A673 (cell line): Measurements from ENCODE around the gene HIP1R. TPM values are rescaled to one million over a fixed set of nuclear protein-coding genes. Genes with fewer than 3 reads are reported as not detected.

Experiments used
- BruUV-seq: library from RNA; stranded (reverse); fragments of 400-500 nt; replicated peaks from 2 replicates; lab custom pipeline; 2021; lab: Mats Ljungman, UMichigan
- CTCF ChIA-PET: fragments of 300-600 bp; sonication (Branson Sonifier 250); formaldehyde crosslinking; loops from one replicate; lab custom pipeline; 2022; ENCODE audit warnings: antibody characterized with exemption; lab: Charles Lee
- POLR2A ChIA-PET: fragments of 300-600 bp; sonication (Branson Sonifier 250); formaldehyde crosslinking; loops from one replicate; lab custom pipeline; 2022; ENCODE audit warnings: antibody characterized with exemption; ENCODE audit not compliant: low non-redundant PET; lab: Charles Lee
- DNase-seq: peaks from one replicate; pipeline ENCODE4 v3.0.0-alpha.2; 2015; ENCODE audit warnings: low spot score
- H3K27ac ChIP-seq: fragments of 200-600 bp; sonication (generic); 2 replicates; pipeline ENCODE4 v1.5.1; 2016; ENCODE audit warnings: mixed run types, low read depth, mild to moderate bottlenecking, mixed read lengths, antibody characterized with exemption, low read length; ENCODE audit not compliant: poor library complexity, severe bottlenecking
- H3K27me3 ChIP-seq: fragments of 200-600 bp; sonication (generic); replicated peaks from 2 replicates; pipeline ENCODE4 v1.6.1; 2017; ENCODE audit warnings: mixed run types, low read depth, mild to moderate bottlenecking, mixed read lengths, antibody characterized with exemption, low read length; ENCODE audit not compliant: insufficient read depth, poor library complexity
- H3K36me3 ChIP-seq: fragments of 200-600 bp; sonication (generic); 2 replicates; pipeline ENCODE4 v1.6.1; 2016; ENCODE audit warnings: mixed run types, mild to moderate bottlenecking, mixed read lengths, antibody characterized with exemption, low read length; ENCODE audit not compliant: insufficient read depth, poor library complexity, severe bottlenecking
- H3K4me1 ChIP-seq: fragments of 200-600 bp; sonication (generic); 2 replicates; pipeline ENCODE4 v1.6.1; 2017; ENCODE audit warnings: mixed run types, mild to moderate bottlenecking, mixed read lengths, antibody characterized with exemption, low read length; ENCODE audit not compliant: insufficient read depth, poor library complexity, severe bottlenecking
- H3K4me3 ChIP-seq: fragments of 200-600 bp; sonication (generic); 2 replicates; pipeline ENCODE4 v1.5.1; 2016; ENCODE audit warnings: low read depth, mixed run types, mild to moderate bottlenecking, mixed read lengths, low read length; ENCODE audit not compliant: poor library complexity, severe bottlenecking
- H3K9me3 ChIP-seq: fragments of 200-600 bp; sonication (generic); 2 replicates; pipeline ENCODE4 v1.6.1; 2016; ENCODE audit warnings: mixed run types, low read depth, mild to moderate bottlenecking, mixed read lengths, antibody characterized with exemption, low read length; ENCODE audit not compliant: poor library complexity, severe bottlenecking
- EZH2 ChIP-seq: fragments of 200-600 bp; sonication (generic); IDR thresholded peaks from 2 replicates; pipeline ENCODE4 v1.6.1; 2017; ENCODE audit warnings: borderline replicate concordance, low read depth, mild to moderate bottlenecking, mixed read lengths, antibody characterized with exemption, low read length; ENCODE audit not compliant: poor library complexity, severe bottlenecking
- intact Hi-C: fragments of 100-400 bp; cut with micrococcal nuclease; formaldehyde crosslinking; loops from one replicate; pipeline ENCODE4 v1.10.0; 2022; ENCODE audit not compliant: unreplicated experiment
- total RNA-seq: library from RNA; stranded (reverse); gene quantifications from 2 replicates; pipeline ENCODE4 v1.2.3, GENCODE V29; 2021
- TF ChIP-seq, protein P1 (sequence below): fragments of 300-800, 200-600 bp; sonication (generic); conservative IDR thresholded peaks from 2 replicates; pipeline ENCODE4 v1.5.1; 2017; ENCODE audit warnings: low read depth, mild to moderate bottlenecking, antibody characterized with exemption, low read length, moderate library complexity, mixed read lengths

Gene HIP1R
- total RNA-seq, 1 experiment from 2014 or later: 30.4 TPM

DNA sequence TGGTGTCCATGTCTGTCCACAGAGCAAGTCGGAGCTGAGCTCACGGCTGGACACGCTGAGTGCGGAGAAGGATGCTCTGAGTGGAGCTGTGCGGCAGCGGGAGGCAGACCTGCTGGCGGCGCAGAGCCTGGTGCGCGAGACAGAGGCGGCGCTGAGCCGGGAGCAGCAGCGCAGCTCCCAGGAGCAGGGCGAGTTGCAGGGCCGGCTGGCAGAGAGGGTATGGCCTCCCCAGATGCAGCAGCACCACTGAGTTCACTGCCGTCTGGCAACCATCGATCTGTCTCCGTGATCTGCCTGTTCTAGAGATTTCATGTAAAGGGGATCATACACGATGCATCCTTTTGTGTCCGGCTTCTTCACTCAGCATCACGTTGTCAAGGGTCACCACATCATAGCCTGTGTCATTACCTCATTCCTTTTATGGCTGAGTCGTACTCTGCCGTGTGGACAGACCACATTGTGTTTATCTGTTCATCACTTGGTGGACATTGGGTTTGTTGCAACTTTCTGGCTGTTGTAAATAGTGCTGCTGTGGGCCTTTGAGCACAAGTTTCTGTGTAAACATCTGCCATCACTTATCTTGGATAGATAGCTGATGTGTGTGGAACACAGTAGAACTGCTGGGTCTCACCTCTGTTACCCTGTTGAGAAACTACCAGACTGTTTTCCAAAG is 21.9 kb downstream of the HIP1R start:
- no peaks in the 10 kb centered on the region for H3K27me3 ChIP-seq
- BruUV-seq: no TSS peak
- H3K36me3 ChIP-seq: no peaks in the 10 kb centered on the region
- intact Hi-C loops: no loop called here
- CTCF ChIA-PET: interaction anchor here (0.6 kb wide), 1 partner anchor 14 kb away, joined by 3 read pairs; no protein-coding TSS in a partner anchor
- TF ChIP-seq, protein P1, sequence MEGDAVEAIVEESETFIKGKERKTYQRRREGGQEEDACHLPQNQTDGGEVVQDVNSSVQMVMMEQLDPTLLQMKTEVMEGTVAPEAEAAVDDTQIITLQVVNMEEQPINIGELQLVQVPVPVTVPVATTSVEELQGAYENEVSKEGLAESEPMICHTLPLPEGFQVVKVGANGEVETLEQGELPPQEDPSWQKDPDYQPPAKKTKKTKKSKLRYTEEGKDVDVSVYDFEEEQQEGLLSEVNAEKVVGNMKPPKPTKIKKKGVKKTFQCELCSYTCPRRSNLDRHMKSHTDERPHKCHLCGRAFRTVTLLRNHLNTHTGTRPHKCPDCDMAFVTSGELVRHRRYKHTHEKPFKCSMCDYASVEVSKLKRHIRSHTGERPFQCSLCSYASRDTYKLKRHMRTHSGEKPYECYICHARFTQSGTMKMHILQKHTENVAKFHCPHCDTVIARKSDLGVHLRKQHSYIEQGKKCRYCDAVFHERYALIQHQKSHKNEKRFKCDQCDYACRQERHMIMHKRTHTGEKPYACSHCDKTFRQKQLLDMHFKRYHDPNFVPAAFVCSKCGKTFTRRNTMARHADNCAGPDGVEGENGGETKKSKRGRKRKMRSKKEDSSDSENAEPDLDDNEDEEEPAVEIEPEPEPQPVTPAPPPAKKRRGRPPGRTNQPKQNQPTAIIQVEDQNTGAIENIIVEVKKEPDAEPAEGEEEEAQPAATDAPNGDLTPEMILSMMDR: no peak
- no peak for TF ChIP-seq EZH2
- POLR2A ChIA-PET: no interaction called here
- no peak overlapping the region for H3K4me3 ChIP-seq
- DNase-seq: no peak
- no peak overlapping the region for H3K27ac ChIP-seq
- no peaks in the 10 kb centered on the region for H3K9me3 ChIP-seq
- H3K4me1 ChIP-seq: no peaks in the 10 kb centered on the region

DNA sequence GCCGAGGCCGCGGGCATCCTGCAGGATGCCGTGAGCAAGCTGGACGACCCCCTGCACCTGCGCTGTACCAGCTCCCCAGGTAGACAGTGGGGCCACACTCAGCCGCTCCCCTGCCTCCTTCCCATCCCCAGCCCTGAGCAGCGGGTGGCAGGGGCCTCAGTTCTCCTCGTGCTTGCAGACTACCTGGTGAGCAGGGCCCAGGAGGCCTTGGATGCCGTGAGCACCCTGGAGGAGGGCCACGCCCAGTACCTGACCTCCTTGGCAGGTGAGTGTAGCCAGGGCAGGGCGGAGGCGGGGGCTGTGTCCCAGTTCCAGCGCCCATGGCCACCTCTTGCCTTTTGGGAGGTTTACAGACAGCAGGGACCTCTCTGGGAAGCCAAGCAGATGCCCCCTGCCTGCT is 22.9 kb downstream of the HIP1R start:
- BruUV-seq: no TSS peak
- Histone ChIP-seq H3K27ac (no peak overlapping the region), H3K9me3 (no peaks in the 10 kb centered on the region), H3K4me3 (no peak overlapping the region), H3K4me1 (no peaks in the 10 kb centered on the region), H3K27me3 (no peaks in the 10 kb centered on the region), H3K36me3 (no peaks in the 10 kb centered on the region)
- TF ChIP-seq, protein P1: no peak
- POLR2A ChIA-PET: no interaction called here
- CTCF ChIA-PET: no interaction called here
- no peak for DNase-seq
- intact Hi-C loops: no loop called here

DNA sequence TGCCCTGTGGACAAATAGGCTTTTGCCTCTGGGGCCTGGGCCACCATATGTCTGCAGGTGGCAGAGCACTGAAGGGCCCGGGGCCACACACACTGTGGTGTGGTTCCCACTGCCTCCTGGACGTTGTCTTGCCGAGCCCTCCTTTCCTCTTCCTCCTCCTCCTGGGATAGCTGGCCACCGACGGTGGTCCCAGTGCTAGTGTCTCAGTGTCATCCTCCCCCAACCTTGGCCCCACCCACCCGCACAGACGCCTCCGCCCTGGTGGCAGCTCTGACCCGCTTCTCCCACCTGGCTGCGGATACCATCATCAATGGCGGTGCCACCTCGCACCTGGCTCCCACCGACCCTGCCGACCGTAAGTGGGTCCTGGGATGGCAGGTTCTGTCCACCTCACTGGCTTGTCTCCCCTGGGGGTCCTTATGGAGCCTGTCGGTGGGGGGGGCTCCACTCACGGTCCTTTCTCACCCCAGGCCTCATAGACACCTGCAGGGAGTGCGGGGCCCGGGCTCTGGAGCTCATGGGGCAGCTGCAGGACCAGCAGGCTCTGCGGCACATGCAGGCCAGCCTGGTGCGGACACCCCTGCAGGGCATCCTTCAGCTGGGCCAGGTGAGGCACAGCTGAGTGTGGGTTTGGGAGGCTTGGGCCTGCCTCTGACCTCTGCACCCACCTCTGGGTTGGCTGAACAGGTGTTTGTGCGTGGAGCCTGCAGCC is 23.5 kb downstream of the HIP1R start:
- POLR2A ChIA-PET: no interaction called here
- Histone ChIP-seq H3K4me3 (no peak overlapping the region), H3K36me3 (no peaks in the 10 kb centered on the region), H3K4me1 (no peaks in the 10 kb centered on the region), H3K9me3 (no peaks in the 10 kb centered on the region), H3K27ac (no peak overlapping the region), H3K27me3 (no peaks in the 10 kb centered on the region)
- BruUV-seq: no TSS peak
- CTCF ChIA-PET: interaction anchor here (0.8 to 1.0 kb wide), 2 partner anchors 87 to 380 kb away, joined by 3 to 5 read pairs; no protein-coding TSS in a partner anchor
- intact Hi-C loops: no loop called here
- TF ChIP-seq EZH2: no peak
- TF ChIP-seq, protein P1: no peak
- no peak for DNase-seq
